Measurements from ENCODE around the gene PADI1. TPM values are rescaled to one million over a fixed set of nuclear protein-coding genes. Genes with fewer than 3 reads are reported as not detected.

The PADI1 gene
- polyA plus RNA-seq, 1 donor, result not detected

DNA sequence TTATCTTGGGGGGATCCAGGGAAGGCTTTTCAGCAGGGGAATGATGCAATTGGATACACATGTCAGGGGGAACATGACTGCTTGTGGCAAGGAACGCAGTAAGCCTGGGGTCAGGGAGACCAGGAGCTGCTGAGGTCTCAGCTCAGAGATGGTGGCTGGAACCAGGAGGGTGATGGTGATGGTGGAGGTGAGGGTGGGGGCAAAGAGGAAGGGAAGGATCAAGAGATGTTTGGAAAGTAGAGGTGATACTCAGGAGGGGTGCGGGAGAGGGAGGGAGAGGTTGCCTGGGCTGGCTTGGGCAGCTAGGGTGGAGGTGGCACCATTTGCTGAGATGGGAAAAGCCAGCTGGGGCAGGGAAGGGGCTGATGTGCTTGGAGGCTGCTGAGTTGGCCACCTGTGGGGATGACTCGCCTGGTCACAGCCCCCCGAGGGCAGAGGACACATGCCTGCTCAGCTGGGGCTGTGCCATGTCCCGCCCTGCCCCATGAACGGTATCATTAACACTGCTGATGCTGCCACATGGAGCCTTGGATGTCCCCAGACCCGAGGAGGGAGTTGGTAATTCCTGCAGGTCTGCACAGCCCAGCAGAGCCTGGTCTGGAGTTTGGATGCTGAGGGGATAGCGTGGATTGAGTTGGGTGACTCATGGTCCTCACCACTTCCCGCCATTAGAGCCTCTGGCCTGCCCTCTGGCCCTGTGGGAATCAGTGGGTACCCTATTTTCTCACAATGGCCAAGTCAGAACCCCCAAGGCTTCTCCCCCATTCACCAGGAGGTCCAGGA, 6.3 kb upstream of the PADI1 start:
- no peaks in the 10 kb centered on the region for H3K36me3 ChIP-seq (ENCODE audit: control insufficient read depth, insufficient read depth, low read length)
- H3K9me3 ChIP-seq (ENCODE audit: control insufficient read depth, low read depth, low read length), result no peaks in the 10 kb centered on the region
- no peak for DNase-seq
- H3K27ac ChIP-seq (ENCODE audit: low read length), result no peak overlapping the region
- no peaks in the 10 kb centered on the region for H3K27me3 ChIP-seq (ENCODE audit: control insufficient read depth, insufficient read depth, low read length)
- H3K4me3 ChIP-seq (ENCODE audit: low read length), result no peak overlapping the region
- WGBS (ENCODE audit: insufficient coverage, low lambda C conversion rate), result 100% methylated on average over 1 of the region's 9 CpGs
- H3K4me1 ChIP-seq (ENCODE audit: control insufficient read depth, insufficient read depth, low read length), result peaks cover 4% of the 10 kb centered on the region

DNA sequence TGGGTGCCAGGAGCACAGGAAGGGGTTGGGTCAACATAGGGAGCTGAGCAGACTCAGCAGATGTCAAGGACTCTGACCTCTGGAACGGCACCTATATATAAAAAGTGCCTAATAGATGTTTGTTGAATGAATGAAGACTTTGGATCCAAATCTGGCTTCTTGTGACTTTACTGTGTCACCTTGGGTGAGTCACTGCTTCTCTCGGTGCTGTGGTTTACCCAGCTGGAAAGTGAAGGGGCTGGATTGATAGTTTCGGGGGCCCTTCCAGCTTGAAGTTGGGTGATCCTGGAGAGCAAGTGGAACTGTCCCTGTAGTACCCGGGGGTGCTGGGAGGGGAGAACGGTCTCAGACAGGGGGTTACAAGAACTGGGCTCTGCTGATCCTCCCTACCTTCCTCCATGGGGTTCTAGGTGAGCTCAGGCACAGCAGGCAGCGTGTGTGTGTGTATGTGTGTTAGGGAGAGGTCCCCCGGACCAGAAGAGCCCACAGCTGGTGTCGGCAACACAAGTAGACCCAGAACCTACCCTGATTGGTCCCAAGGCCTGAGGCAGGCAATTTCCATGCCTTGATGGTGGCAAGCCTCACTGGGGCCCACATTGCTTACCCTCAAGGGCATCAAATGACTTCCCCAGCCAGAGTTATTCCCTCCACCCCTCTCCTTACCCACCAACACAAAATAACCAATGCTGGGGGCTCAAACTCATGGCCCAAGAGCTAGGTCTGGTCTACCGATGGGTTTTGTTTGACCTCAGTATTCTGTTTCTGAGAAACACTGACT, 5.5 kb upstream of the PADI1 start:
- no peak for DNase-seq
- no peak overlapping the region for H3K27ac ChIP-seq (ENCODE audit: low read length)

DNA sequence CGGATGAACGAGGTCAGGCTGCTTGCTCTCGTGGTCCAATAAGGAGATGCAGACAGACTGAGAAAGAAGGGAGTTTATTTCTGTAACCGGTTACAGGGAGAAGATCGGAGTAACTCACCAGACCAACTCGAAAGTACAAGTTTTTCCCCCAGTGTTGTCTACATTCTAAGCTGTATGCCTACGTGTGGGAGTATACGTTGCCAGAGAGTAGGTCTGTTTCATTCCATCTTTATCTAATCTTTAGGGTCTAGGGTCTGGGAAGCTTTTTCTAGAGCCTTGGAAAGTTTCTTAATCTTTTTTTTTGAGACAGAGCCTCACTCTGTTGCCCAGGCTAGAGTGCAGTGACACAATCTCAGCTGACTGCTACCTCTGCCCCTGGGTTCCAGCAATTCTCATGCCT, 4.7 kb upstream of the PADI1 start:
- no peak overlapping the region for H3K4me3 ChIP-seq (ENCODE audit: low read length)
- H3K27me3 ChIP-seq (ENCODE audit: control insufficient read depth, insufficient read depth, low read length), result no peaks in the 10 kb centered on the region
- H3K36me3 ChIP-seq (ENCODE audit: control insufficient read depth, insufficient read depth, low read length), result no peaks in the 10 kb centered on the region
- H3K27ac ChIP-seq (ENCODE audit: low read length), result no peak overlapping the region
- 20% methylated on average over 2 of the region's 8 CpGs for WGBS (ENCODE audit: insufficient coverage, low lambda C conversion rate)
- H3K4me1 ChIP-seq (ENCODE audit: control insufficient read depth, insufficient read depth, low read length), result peaks cover 4% of the 10 kb centered on the region
- no peaks in the 10 kb centered on the region for H3K9me3 ChIP-seq (ENCODE audit: control insufficient read depth, low read depth, low read length)
- DNase-seq, result no peak

More for the DNA sequence above, 5.5 kb upstream of the PADI1 start:
- H3K4me1 ChIP-seq (ENCODE audit: control insufficient read depth, insufficient read depth, low read length), result peaks cover 4% of the 10 kb centered on the region
- WGBS (ENCODE audit: insufficient coverage, low lambda C conversion rate), result no CpG with 5 or more reads among the region's 9 CpGs
- H3K4me3 ChIP-seq (ENCODE audit: low read length), result no peak overlapping the region
- no peaks in the 10 kb centered on the region for H3K9me3 ChIP-seq (ENCODE audit: control insufficient read depth, low read depth, low read length)
- no peaks in the 10 kb centered on the region for H3K27me3 ChIP-seq (ENCODE audit: control insufficient read depth, insufficient read depth, low read length)
- H3K36me3 ChIP-seq (ENCODE audit: control insufficient read depth, insufficient read depth, low read length), result no peaks in the 10 kb centered on the region

DNA sequence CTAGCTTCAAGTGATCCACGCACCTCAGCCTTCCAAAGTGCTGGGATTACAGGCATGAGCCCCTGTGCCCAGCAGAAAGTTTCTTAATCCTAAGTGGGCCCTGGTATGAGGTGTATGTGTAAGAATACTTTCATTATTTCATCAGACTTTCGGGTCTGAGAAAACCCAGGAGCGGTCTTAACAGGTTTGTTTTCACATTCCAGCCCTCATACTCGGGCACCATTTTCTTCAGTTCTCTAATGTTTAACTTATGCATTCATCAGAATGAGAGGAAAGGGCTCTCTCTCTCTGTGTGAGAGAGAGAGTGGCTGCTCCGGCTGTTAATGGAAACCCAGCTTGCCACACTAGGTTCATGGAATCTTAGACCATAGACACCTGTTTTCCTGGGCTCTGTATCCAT, 4.2 kb upstream of the PADI1 start:
- no peaks in the 10 kb centered on the region for H3K27me3 ChIP-seq (ENCODE audit: control insufficient read depth, insufficient read depth, low read length)
- H3K27ac ChIP-seq (ENCODE audit: low read length), result no peak overlapping the region
- no peak for DNase-seq
- H3K36me3 ChIP-seq (ENCODE audit: control insufficient read depth, insufficient read depth, low read length), result no peaks in the 10 kb centered on the region
- no peak overlapping the region for H3K4me3 ChIP-seq (ENCODE audit: low read length)
- no peaks in the 10 kb centered on the region for H3K9me3 ChIP-seq (ENCODE audit: control insufficient read depth, low read depth, low read length)
- H3K4me1 ChIP-seq (ENCODE audit: control insufficient read depth, insufficient read depth, low read length), result peaks cover 4% of the 10 kb centered on the region
- 78% methylated on average over 2 of the region's 5 CpGs for WGBS (ENCODE audit: insufficient coverage, low lambda C conversion rate)

DNA sequence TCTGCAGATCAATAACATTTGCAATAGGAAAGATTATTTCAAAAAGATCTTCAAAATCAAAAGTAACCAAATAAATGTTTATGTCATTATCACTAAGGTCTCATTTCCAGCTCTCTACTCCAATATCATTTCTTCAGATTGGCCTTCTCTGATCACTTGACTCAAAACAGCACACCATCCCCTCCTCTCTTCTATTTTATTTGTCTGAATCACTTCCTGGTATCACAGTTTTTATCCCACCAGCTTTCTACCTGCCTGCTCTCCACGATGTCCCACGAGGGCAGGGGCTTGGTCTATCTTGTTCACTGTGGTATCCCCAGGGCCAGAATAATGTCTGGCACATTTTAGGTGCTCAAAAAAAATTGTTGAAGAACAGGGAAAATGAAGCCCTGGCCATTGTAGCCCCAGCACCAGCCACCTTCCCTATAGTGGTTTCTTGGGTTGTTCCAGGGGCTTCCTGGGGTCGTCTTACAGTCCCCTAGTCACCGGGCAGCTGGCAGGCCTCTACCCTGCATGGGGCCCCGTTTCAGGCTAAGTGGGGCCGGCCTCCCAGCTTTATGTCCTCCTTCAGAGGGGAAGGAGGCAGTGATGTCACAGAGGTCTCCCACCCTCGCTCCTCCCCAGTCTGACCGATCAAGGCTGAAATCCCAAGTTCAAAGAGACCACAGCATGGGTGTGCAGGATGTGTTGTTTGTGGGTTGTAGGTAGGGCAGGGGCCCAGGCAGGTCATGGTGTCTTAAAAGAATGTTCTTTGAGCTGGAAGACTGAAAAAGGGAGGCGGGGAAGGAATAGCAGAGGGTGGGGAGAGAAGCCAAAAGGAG, 3.5 kb upstream of the PADI1 start:
- Histone ChIP-seq H3K4me1 (ENCODE audit: control insufficient read depth, insufficient read depth, low read length) (peaks cover 4% of the 10 kb centered on the region), H3K4me3 (ENCODE audit: low read length) (no peak overlapping the region), H3K36me3 (ENCODE audit: control insufficient read depth, insufficient read depth, low read length) (no peaks in the 10 kb centered on the region), H3K27ac (ENCODE audit: low read length) (no peak overlapping the region), H3K27me3 (ENCODE audit: control insufficient read depth, insufficient read depth, low read length) (no peaks in the 10 kb centered on the region), H3K9me3 (ENCODE audit: control insufficient read depth, low read depth, low read length) (no peaks in the 10 kb centered on the region)
- WGBS (ENCODE audit: insufficient coverage, low lambda C conversion rate), result 57% methylated on average over 1 of the region's 9 CpGs
- peak in 1 of 2 donors; percentile 16 for DNase-seq

DNA sequence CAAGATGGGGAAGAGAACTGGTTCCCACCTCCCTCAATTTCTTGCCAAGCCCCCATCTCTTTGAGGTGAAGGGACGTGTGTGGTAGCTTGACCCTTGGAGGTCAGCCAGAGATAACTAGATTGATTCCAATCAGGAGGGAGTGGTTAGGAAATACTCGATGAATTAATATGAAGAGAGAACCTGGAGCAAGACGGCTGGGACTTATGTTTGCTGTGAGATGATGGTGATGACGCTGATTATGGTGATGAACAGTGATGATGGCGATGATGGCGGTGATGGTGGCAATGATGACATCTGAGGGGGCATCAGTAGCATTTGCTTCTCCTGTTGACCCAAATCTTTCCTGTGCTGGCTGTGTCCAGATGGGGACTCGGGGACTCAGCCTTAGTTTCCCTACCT, 724 bp downstream of the PADI1 start:
- WGBS (ENCODE audit: insufficient coverage, low lambda C conversion rate), result 80% methylated on average over 1 of the region's 7 CpGs
- no peaks in the 10 kb centered on the region for H3K9me3 ChIP-seq (ENCODE audit: control insufficient read depth, low read depth, low read length)
- H3K4me1 ChIP-seq (ENCODE audit: control insufficient read depth, insufficient read depth, low read length), result peaks cover 4% of the 10 kb centered on the region
- H3K4me3 ChIP-seq (ENCODE audit: low read length), result no peak overlapping the region
- H3K27me3 ChIP-seq (ENCODE audit: control insufficient read depth, insufficient read depth, low read length), result no peaks in the 10 kb centered on the region
- H3K27ac ChIP-seq (ENCODE audit: low read length), result no peak overlapping the region
- no peaks in the 10 kb centered on the region for H3K36me3 ChIP-seq (ENCODE audit: control insufficient read depth, insufficient read depth, low read length)
- DNase-seq, result no peak

DNA sequence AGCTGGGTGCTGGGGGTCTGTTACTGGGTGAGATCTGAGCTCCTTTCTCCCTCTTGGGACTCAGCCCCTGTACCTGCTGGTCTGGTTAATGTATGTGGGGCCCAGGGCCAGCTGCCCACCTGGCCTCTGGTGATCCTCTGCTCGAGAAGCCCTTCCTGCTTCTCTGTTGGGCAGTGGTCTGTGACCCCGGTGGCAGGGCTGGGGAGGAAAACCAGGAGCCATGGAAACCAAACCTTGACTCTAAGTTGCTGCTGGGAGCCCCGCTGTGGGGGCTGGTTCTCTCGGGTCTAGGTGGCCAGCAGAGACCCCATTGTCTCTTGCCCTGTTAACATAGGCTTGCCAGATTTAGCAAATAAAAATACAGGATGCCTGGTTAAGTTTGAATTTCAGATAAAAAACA, 1.3 kb downstream of the PADI1 start:
- no peaks in the 10 kb centered on the region for H3K27me3 ChIP-seq (ENCODE audit: control insufficient read depth, insufficient read depth, low read length)
- no peaks in the 10 kb centered on the region for H3K9me3 ChIP-seq (ENCODE audit: control insufficient read depth, low read depth, low read length)
- WGBS (ENCODE audit: insufficient coverage, low lambda C conversion rate), result no CpG with 5 or more reads among the region's 4 CpGs
- peaks cover 4% of the 10 kb centered on the region for H3K4me1 ChIP-seq (ENCODE audit: control insufficient read depth, insufficient read depth, low read length)
- no peak overlapping the region for H3K4me3 ChIP-seq (ENCODE audit: low read length)
- no peaks in the 10 kb centered on the region for H3K36me3 ChIP-seq (ENCODE audit: control insufficient read depth, insufficient read depth, low read length)
- no peak overlapping the region for H3K27ac ChIP-seq (ENCODE audit: low read length)
- no peak for DNase-seq

DNA sequence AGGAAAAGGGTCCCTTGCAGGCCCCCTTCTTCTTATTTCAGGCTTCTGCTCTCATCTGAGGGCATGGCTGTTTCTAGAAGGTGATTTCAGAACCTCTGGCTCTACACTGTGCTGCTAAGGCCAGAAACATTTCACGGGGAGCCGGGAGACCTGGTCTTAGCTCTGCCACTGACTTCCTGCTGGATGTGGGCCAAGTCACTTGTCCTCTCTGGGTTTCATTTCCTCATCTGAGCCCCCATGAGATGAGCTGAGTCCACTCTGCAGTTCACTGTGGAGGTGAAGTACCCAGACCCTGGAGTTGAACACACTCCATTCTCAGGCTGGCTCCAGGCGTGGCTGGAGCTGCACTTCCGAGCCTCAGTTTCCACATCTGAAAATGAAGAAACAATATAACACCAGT, 2.1 kb downstream of the PADI1 start:
- no peaks in the 10 kb centered on the region for H3K9me3 ChIP-seq (ENCODE audit: control insufficient read depth, low read depth, low read length)
- DNase-seq, result peak in 1 of 2 donors; percentile 16
- no peaks in the 10 kb centered on the region for H3K4me1 ChIP-seq (ENCODE audit: control insufficient read depth, insufficient read depth, low read length)
- H3K36me3 ChIP-seq (ENCODE audit: control insufficient read depth, insufficient read depth, low read length), result no peaks in the 10 kb centered on the region
- no peak overlapping the region for H3K4me3 ChIP-seq (ENCODE audit: low read length)
- no peak overlapping the region for H3K27ac ChIP-seq (ENCODE audit: low read length)
- no CpG with 5 or more reads among the region's 4 CpGs for WGBS (ENCODE audit: insufficient coverage, low lambda C conversion rate)
- no peaks in the 10 kb centered on the region for H3K27me3 ChIP-seq (ENCODE audit: control insufficient read depth, insufficient read depth, low read length)

DNA sequence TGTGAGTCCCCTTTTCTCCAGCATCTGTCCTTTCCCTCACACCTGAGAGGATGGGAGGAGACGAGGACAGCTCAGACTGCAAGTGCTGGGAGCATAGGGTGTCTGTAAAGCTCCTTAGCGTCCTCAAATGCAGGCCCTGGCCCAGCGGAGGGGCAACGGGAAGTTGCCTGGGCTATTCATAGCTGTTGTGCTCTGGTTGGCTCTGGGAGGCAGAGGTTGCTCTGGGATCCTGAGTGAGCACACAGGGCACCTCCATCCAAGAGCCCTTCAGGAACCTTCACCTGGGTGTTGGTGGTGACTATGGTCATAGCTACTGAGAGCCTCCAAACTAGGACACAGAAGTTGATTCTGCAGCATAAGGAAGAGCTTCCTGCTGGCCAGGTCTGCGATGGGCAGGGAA, 2.6 kb downstream of the PADI1 start:
- H3K27ac ChIP-seq (ENCODE audit: low read length), result no peak overlapping the region
- WGBS (ENCODE audit: insufficient coverage, low lambda C conversion rate), result no CpG with 5 or more reads among the region's 5 CpGs
- H3K36me3 ChIP-seq (ENCODE audit: control insufficient read depth, insufficient read depth, low read length), result no peaks in the 10 kb centered on the region
- H3K9me3 ChIP-seq (ENCODE audit: control insufficient read depth, low read depth, low read length), result no peaks in the 10 kb centered on the region
- no peak overlapping the region for H3K4me3 ChIP-seq (ENCODE audit: low read length)
- DNase-seq, result no peak
- H3K4me1 ChIP-seq (ENCODE audit: control insufficient read depth, insufficient read depth, low read length), result peaks cover 2% of the 10 kb centered on the region
- no peaks in the 10 kb centered on the region for H3K27me3 ChIP-seq (ENCODE audit: control insufficient read depth, insufficient read depth, low read length)

DNA sequence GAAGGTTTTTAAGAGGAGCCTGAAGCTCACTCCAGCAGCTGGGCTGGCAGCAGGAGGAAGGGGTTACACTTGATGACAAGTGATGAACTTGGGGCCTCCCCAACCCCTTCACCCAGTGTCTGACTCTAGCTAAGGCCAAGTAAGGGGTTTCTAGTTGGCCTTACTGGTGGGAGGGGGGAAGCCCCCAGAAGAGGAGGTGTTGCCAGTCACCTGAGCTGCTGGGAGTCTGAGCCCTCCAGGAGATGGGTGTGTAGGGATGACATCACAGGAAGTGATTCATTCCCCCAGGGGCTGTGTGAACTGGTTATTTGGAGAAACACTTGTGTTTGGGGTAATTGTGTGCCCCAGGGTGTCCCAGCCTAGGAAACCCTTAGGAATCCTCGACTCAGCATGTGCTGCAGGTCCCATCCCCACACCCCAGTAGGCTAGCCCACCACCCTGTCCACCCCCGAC, 3.1 kb downstream of the PADI1 start:
- Histone ChIP-seq H3K9me3 (ENCODE audit: control insufficient read depth, low read depth, low read length) (no peaks in the 10 kb centered on the region), H3K27ac (ENCODE audit: low read length) (no peak overlapping the region), H3K36me3 (ENCODE audit: control insufficient read depth, insufficient read depth, low read length) (no peaks in the 10 kb centered on the region), H3K4me3 (ENCODE audit: low read length) (no peak overlapping the region), H3K4me1 (ENCODE audit: control insufficient read depth, insufficient read depth, low read length) (peaks cover 6% of the 10 kb centered on the region), H3K27me3 (ENCODE audit: control insufficient read depth, insufficient read depth, low read length) (no peaks in the 10 kb centered on the region)
- peak in 1 of 2 donors; percentile 16 for DNase-seq
- no CpG with 5 or more reads among the region's 2 CpGs for WGBS (ENCODE audit: insufficient coverage, low lambda C conversion rate)
